GM12892 (cell line): ENCODE results near the gene LIN52. TPM values are rescaled to one million over a fixed set of nuclear protein-coding genes. Genes with fewer than 3 reads are reported as not detected.
A peak's percentile ranks its signal among the peaks of the same experiment; 100 is the strongest.

Experiments
- DNase-seq: peaks from one replicate; pipeline ENCODE4 v3.0.0; 2011; ENCODE audit not compliant: insufficient read length
- FAIRE-seq: peaks from 2 replicates; lab custom pipeline; 2011; peaks lifted over from hg19 to GRCh38; lab: Jason Lieb, UNC
- POLR2A ChIP-seq: IDR thresholded peaks from 2 replicates; pipeline ENCODE4 v1.6.1; 2011; ENCODE audit warnings: low read depth, low read length, control low read depth
- POLR2AphosphoS5 ChIP-seq: IDR thresholded peaks from 2 replicates; pipeline ENCODE4 v1.6.1; 2011; ENCODE audit warnings: low read depth, low read length, control low read depth
- TAF1 ChIP-seq: IDR thresholded peaks from 2 replicates; pipeline ENCODE4 v1.6.1; 2011; ENCODE audit warnings: low read depth, mild to moderate bottlenecking, control low read depth, low read length, borderline replicate concordance
- polyA plus RNA-seq: library from polyadenylated mRNA; unstranded; fragments of >200 nt; gene quantifications from one replicate; pipeline ENCODE4 v1.2.1, GENCODE V29; 2012; ENCODE audit warnings: missing spikeins, inconsistent platforms; ENCODE audit not compliant: missing spikeins

The LIN52 gene
- 9.7 TPM for polyA plus RNA-seq

GRCh38 chr14:74084277-74085046 is at the start of gene LIN52, which contains the start of gene ALDH6A1:
Gene LIN52 (plus strand): TSS chr14:74084956. CDS start chr14:74084975, 19 bp downstream.
Gene ALDH6A1 (minus strand): TSS chr14:74084453. CDS start chr14:74084394, 59 bp downstream.
- TF ChIP-seq TAF1 (peak; percentile 79; the same call in 1 of the 2 replicates), POLR2A (peak; percentile 75), POLR2AphosphoS5 (no peak; the same call in 1 of the 2 replicates)
- FAIRE-seq (peak; percentile 97), DNase-seq (peak; percentile 98)

- no peak for TF ChIP-seq POLR2A
- no peak for TF ChIP-seq POLR2AphosphoS5
- no peak for TF ChIP-seq TAF1
- FAIRE-seq (no peak), DNase-seq (no peak)
Observed at GRCh38 chr14:74035556-74035955, 49.2 kb upstream of the LIN52 start.

GRCh38 chr14:74038020-74038859 is 46.5 kb upstream of the LIN52 start:
- TF ChIP-seq POLR2AphosphoS5, result no peak
- no peak for TF ChIP-seq POLR2A
- TF ChIP-seq TAF1, result no peak
- DNase-seq, result no peak

GRCh38 chr14:74042296-74042695 is 42.5 kb upstream of the LIN52 start:
- DNase-seq, result no peak
- FAIRE-seq, result no peak

More at GRCh38 chr14:74038020-74038859, 46.5 kb upstream of the LIN52 start:
- FAIRE-seq, result peak; percentile 68

GRCh38 chr14:74045522-74045921 is 39.2 kb upstream of the LIN52 start:
- FAIRE-seq (no peak), DNase-seq (no peak)
- TF ChIP-seq POLR2AphosphoS5 (no peak), TAF1 (no peak)

More at GRCh38 chr14:74042296-74042695, 42.5 kb upstream of the LIN52 start:
- TF ChIP-seq TAF1 (no peak), POLR2AphosphoS5 (no peak), POLR2A (no peak)

- no peak for FAIRE-seq
- no peak for DNase-seq
- TF ChIP-seq POLR2A (no peak), POLR2AphosphoS5 (no peak), TAF1 (no peak)
Observed at GRCh38 chr14:74048281-74048680, 36.5 kb upstream of the LIN52 start.

- FAIRE-seq, result no peak
- TF ChIP-seq POLR2AphosphoS5, result no peak
- no peak for TF ChIP-seq TAF1
- no peak for TF ChIP-seq POLR2A
- no peak for DNase-seq
Observed at GRCh38 chr14:74049876-74050495, 34.8 kb upstream of the LIN52 start.

- no peak for FAIRE-seq
- DNase-seq, result no peak
- TF ChIP-seq POLR2A, result no peak
- no peak for TF ChIP-seq POLR2AphosphoS5
- no peak for TF ChIP-seq TAF1
Observed at GRCh38 chr14:74062809-74063150, 22.0 kb upstream of the LIN52 start.

GRCh38 chr14:74064426-74064825 is 20.3 kb upstream of the LIN52 start:
- TF ChIP-seq POLR2A (no peak), POLR2AphosphoS5 (no peak), TAF1 (no peak)
- FAIRE-seq (no peak), DNase-seq (no peak)

- no peak for DNase-seq
- FAIRE-seq, result no peak
Observed at GRCh38 chr14:74064883-74065282, 19.9 kb upstream of the LIN52 start.

GRCh38 chr14:74065746-74066575 is 18.8 kb upstream of the LIN52 start:
- no peak for TF ChIP-seq POLR2AphosphoS5
- FAIRE-seq (no peak), DNase-seq (no peak)

More at GRCh38 chr14:74064883-74065282, 19.9 kb upstream of the LIN52 start:
- no peak for TF ChIP-seq POLR2A

GRCh38 chr14:74077401-74077800 is 7.4 kb upstream of the LIN52 start:
- no peak for TF ChIP-seq POLR2A
- no peak for TF ChIP-seq POLR2AphosphoS5
- no peak for TF ChIP-seq TAF1
- DNase-seq, result no peak
- no peak for FAIRE-seq
